ENCODE measurements around the gene APOC3.

GRCh38 chr11:116796548-116796947, 33.2 kb upstream of the APOC3 start:
- TF ChIP-seq CTCF (conservative IDR thresholded peaks at IDR 0.05; ENCODE audit: low read depth in 2 of 2) (no peak), ZNF114 (CRISPR knock-in tag; IDR thresholded peaks at IDR 0.05) (no peak), POLR2AphosphoS5 (IDR thresholded peaks at IDR 0.05; ENCODE audit: low read depth) (no peak), EZH2phosphoT487 (IDR thresholded peaks at IDR 0.05; ENCODE audit: unreplicated experiment) (no peak), REST (IDR thresholded peaks at IDR 0.05; ENCODE audit: unreplicated experiment) (no peak)

Measured in GM23338 (cell line).